Measurements from ENCODE around the gene SLC9A3. TPM values are rescaled to one million over a fixed set of nuclear protein-coding genes. Genes with fewer than 3 reads are reported as not detected.

Gene SLC9A3
- total RNA-seq, 1 donor from 2014 or later = 1.1 TPM

GRCh38 chr5:505951-506525 lies 18.2 kb downstream of the SLC9A3 start:
- DNase-seq (no peak), ATAC-seq (no peak)
- Histone ChIP-seq H3K27ac (no peak overlapping the region), H3K36me3 (no peaks in the 10 kb centered on the region), H3K9me3 (no peaks in the 10 kb centered on the region), H3K4me3 (no peak overlapping the region), H3K4me1 (no peaks in the 10 kb centered on the region), H3K27me3 (ENCODE audit: low read depth) (peaks cover 36% of the 10 kb centered on the region)
- intact Hi-C loops (cut with DNase I) = no loop called here
- no peak for TF ChIP-seq CTCF (IDR thresholded peaks at IDR 0.05)

- Histone ChIP-seq H3K27ac (no peak overlapping the region), H3K36me3 (no peaks in the 10 kb centered on the region), H3K4me3 (no peak overlapping the region), H3K9me3 (no peaks in the 10 kb centered on the region), H3K4me1 (no peaks in the 10 kb centered on the region), H3K27me3 (ENCODE audit: low read depth) (peaks cover 36% of the 10 kb centered on the region)
- no peak for DNase-seq
- TF ChIP-seq CTCF (IDR thresholded peaks at IDR 0.05) = no peak
- no peak for ATAC-seq
- intact Hi-C loops (cut with DNase I) = no loop called here
Observed at GRCh38 chr5:504326-505154, 19.7 kb downstream of the SLC9A3 start.

DNA sequence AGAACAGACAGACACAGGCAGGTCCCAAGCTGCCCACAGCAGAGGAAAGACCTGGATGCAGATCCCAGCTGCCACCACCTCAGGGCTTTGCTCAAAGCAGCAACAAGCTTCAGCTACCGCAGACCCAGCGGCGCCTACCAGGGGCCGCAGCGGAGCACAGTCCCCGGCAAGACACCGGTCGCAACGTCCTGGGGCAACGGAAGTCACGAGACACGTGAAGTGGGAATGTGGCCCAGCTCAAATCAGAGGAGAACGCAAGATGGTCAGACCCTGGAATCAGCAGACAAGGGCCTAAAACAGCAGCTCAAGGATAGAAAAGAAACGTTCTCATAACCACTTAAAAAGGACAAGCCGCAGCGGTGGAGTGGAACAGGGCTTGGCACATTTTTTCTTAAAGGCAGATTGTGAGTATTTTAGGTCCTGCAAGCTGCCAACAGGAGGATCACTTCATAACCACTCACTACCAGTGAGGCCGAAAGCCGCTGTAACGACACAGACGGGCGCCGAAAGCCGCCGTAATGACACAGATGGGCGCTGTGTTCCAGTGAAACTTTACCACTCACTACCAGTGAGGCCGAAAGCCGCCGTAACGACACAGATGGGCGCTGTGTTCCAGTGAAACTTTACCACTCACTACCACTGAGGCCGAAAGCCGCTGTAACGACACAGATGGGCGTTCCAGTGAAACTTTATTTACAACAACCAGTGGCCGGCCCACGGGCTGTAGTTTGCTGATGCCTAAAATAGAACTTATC lies 21.7 kb downstream of the SLC9A3 start:
- Histone ChIP-seq H3K27me3 (ENCODE audit: low read depth) (peaks cover 43% of the 10 kb centered on the region), H3K9me3 (no peaks in the 10 kb centered on the region), H3K36me3 (no peaks in the 10 kb centered on the region), H3K4me3 (no peak overlapping the region), H3K27ac (no peak overlapping the region), H3K4me1 (no peaks in the 10 kb centered on the region)
- DNase-seq (no peak), ATAC-seq (peak in 1 of 2 donors; percentile 47)
- intact Hi-C loops (cut with DNase I) = no loop called here
- no peak for TF ChIP-seq CTCF (IDR thresholded peaks at IDR 0.05)

DNA sequence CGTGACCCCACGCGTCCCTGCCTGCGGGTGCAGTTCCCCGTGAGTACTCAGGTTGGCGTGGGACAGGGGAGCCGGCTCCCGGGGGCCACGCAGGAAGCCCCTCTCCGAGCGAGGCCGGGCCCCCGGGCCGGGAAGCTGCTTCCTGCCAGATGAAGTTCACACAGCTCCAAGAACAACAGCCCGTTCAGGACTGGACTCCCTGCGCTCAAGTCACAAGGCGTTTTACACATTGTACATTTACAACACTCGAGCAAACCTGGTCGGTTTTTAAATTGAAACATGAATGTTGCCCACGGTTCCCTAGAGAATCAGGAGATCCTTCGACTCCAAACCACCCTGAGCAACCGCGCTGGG lies 22.4 kb downstream of the SLC9A3 start:
- intact Hi-C loops (cut with DNase I) = no loop called here
- Histone ChIP-seq H3K36me3 (no peaks in the 10 kb centered on the region), H3K4me1 (no peaks in the 10 kb centered on the region), H3K27me3 (ENCODE audit: low read depth) (peaks cover 50% of the 10 kb centered on the region), H3K27ac (no peak overlapping the region), H3K4me3 (no peak overlapping the region), H3K9me3 (no peaks in the 10 kb centered on the region)
- no peak for ATAC-seq
- DNase-seq = no peak
- TF ChIP-seq CTCF (IDR thresholded peaks at IDR 0.05) = no peak

- ATAC-seq (no peak), DNase-seq (no peak)
- intact Hi-C loops (cut with DNase I) = no loop called here
- no peak for TF ChIP-seq CTCF (IDR thresholded peaks at IDR 0.05)
- no peaks in the 10 kb centered on the region for H3K36me3 ChIP-seq
- no peaks in the 10 kb centered on the region for H3K4me1 ChIP-seq
- no peak overlapping the region for H3K4me3 ChIP-seq
- no peaks in the 10 kb centered on the region for H3K9me3 ChIP-seq
- H3K27me3 ChIP-seq (ENCODE audit: low read depth) = peaks cover 51% of the 10 kb centered on the region
- H3K27ac ChIP-seq = no peak overlapping the region
Observed at GRCh38 chr5:501105-501830, 23.0 kb downstream of the SLC9A3 start.

Data from lower lobe of right lung (tissue), 2 donors.